ENCODE results near the gene MSGN1. TPM values are rescaled to one million over a fixed set of nuclear protein-coding genes. Genes with fewer than 3 reads are reported as not detected.

The MSGN1 gene
- polyA plus RNA-seq, 1 of the 3 experiments (the other 2 are of a cell fraction): not detected

DNA sequence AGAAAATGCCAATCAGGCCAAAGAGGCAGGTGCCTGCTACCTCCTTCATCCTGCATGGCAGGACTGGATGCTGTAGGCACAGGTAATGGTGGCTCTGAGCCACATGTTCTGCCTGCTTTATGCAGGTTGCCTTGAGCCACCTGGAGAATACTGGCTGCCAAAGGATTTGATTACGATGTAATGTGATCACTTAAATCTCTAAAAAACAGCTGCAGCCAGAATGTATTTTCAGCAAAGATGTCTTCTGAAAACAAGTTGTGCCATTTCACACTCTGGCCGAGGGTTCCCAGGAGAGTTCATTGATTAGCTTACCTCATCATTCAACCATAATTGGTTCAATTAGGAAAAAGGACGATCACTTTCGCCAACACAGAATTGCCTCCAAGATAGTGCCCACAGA is 17.9 kb upstream of the MSGN1 start:
- no peak overlapping the region for H3K4me2 ChIP-seq
- H3K4me3 ChIP-seq (ENCODE audit: low read depth in 2 of 2, low read length in 1 of 2): no peak overlapping the region
- ChIA-PET POLR2A (no interaction called here), CTCF (interaction anchor here (0.7 kb wide), 1 partner anchor 14 kb away, joined by 3 read pairs; no protein-coding TSS in a partner anchor)
- H3F3A ChIP-seq (replicated peaks; ENCODE audit: insufficient read depth): no peaks in the 10 kb centered on the region
- no peaks in the 10 kb centered on the region for H3K9me2 ChIP-seq
- 83% methylated on average over 4 of the region's 4 CpGs for WGBS (ENCODE audit: low lambda C conversion rate)
- TF ChIP-seq RAD21 (IDR thresholded peaks at IDR 0.05; ENCODE audit: low read length) (no peak), GABPA (IDR thresholded peaks at IDR 0.05; ENCODE audit: low read depth) (no peak), GATA2 (CRISPR knock-in tag; IDR thresholded peaks at IDR 0.05) (no peak), MEF2A (IDR thresholded peaks at IDR 0.05; ENCODE audit: borderline replicate concordance, low read depth) (no peak), JUND (IDR thresholded peaks at IDR 0.05) (no peak), MXI1 (IDR thresholded peaks at IDR 0.05; ENCODE audit: low read depth, low read length) (no peak), FOXJ3 (CRISPR knock-in tag; IDR thresholded peaks at IDR 0.05) (no peak), NFIC (IDR thresholded peaks at IDR 0.05; ENCODE audit: borderline replicate concordance) (no peak), NRF1 (IDR thresholded peaks at IDR 0.05; ENCODE audit: low read depth, low read length) (no peak), EZH2phosphoT487 (IDR thresholded peaks at IDR 0.05; ENCODE audit: borderline replicate concordance, low read depth) (no peak), SIN3A (IDR thresholded peaks at IDR 0.05; ENCODE audit: borderline replicate concordance, low read depth, low read length) (no peak), TAF1 (IDR thresholded peaks at IDR 0.05; ENCODE audit: borderline replicate concordance, low read depth, low read length) (no peak), TEAD4 (IDR thresholded peaks at IDR 0.05; ENCODE audit: borderline replicate concordance, insufficient read depth) (no peak), FOSL2 (IDR thresholded peaks at IDR 0.05; ENCODE audit: borderline replicate concordance, low read depth) (no peak)
- TF ChIP-seq, protein P1, sequence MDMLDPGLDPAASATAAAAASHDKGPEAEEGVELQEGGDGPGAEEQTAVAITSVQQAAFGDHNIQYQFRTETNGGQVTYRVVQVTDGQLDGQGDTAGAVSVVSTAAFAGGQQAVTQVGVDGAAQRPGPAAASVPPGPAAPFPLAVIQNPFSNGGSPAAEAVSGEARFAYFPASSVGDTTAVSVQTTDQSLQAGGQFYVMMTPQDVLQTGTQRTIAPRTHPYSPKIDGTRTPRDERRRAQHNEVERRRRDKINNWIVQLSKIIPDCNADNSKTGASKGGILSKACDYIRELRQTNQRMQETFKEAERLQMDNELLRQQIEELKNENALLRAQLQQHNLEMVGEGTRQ (IDR thresholded peaks at IDR 0.05; ENCODE audit: borderline replicate concordance, low read depth, low read length): no peak
- TF ChIP-seq, protein P2, sequence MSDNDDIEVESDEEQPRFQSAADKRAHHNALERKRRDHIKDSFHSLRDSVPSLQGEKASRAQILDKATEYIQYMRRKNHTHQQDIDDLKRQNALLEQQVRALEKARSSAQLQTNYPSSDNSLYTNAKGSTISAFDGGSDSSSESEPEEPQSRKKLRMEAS (IDR thresholded peaks at IDR 0.05; ENCODE audit: low read depth): no peak
- TF ChIP-seq, protein P3, sequence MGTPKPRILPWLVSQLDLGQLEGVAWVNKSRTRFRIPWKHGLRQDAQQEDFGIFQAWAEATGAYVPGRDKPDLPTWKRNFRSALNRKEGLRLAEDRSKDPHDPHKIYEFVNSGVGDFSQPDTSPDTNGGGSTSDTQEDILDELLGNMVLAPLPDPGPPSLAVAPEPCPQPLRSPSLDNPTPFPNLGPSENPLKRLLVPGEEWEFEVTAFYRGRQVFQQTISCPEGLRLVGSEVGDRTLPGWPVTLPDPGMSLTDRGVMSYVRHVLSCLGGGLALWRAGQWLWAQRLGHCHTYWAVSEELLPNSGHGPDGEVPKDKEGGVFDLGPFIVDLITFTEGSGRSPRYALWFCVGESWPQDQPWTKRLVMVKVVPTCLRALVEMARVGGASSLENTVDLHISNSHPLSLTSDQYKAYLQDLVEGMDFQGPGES (IDR thresholded peaks at IDR 0.05; ENCODE audit: low read depth, low read length): no peak
- TF ChIP-seq, protein P4, sequence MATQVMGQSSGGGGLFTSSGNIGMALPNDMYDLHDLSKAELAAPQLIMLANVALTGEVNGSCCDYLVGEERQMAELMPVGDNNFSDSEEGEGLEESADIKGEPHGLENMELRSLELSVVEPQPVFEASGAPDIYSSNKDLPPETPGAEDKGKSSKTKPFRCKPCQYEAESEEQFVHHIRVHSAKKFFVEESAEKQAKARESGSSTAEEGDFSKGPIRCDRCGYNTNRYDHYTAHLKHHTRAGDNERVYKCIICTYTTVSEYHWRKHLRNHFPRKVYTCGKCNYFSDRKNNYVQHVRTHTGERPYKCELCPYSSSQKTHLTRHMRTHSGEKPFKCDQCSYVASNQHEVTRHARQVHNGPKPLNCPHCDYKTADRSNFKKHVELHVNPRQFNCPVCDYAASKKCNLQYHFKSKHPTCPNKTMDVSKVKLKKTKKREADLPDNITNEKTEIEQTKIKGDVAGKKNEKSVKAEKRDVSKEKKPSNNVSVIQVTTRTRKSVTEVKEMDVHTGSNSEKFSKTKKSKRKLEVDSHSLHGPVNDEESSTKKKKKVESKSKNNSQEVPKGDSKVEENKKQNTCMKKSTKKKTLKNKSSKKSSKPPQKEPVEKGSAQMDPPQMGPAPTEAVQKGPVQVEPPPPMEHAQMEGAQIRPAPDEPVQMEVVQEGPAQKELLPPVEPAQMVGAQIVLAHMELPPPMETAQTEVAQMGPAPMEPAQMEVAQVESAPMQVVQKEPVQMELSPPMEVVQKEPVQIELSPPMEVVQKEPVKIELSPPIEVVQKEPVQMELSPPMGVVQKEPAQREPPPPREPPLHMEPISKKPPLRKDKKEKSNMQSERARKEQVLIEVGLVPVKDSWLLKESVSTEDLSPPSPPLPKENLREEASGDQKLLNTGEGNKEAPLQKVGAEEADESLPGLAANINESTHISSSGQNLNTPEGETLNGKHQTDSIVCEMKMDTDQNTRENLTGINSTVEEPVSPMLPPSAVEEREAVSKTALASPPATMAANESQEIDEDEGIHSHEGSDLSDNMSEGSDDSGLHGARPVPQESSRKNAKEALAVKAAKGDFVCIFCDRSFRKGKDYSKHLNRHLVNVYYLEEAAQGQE (IDR thresholded peaks at IDR 0.05; ENCODE audit: low read depth, low read length): no peak
- TF ChIP-seq, protein P5, sequence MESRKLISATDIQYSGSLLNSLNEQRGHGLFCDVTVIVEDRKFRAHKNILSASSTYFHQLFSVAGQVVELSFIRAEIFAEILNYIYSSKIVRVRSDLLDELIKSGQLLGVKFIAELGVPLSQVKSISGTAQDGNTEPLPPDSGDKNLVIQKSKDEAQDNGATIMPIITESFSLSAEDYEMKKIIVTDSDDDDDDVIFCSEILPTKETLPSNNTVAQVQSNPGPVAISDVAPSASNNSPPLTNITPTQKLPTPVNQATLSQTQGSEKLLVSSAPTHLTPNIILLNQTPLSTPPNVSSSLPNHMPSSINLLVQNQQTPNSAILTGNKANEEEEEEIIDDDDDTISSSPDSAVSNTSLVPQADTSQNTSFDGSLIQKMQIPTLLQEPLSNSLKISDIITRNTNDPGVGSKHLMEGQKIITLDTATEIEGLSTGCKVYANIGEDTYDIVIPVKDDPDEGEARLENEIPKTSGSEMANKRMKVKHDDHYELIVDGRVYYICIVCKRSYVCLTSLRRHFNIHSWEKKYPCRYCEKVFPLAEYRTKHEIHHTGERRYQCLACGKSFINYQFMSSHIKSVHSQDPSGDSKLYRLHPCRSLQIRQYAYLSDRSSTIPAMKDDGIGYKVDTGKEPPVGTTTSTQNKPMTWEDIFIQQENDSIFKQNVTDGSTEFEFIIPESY (IDR thresholded peaks at IDR 0.05; ENCODE audit: borderline replicate concordance, low read depth): no peak
- H3K36me3 ChIP-seq (replicated peaks in 1 of 2; ENCODE audit: control insufficient read depth in 1 of 2, insufficient read depth in 2 of 2, low read length in 1 of 2): no peaks in the 10 kb centered on the region
- H3K9me3 ChIP-seq: no peaks in the 10 kb centered on the region
- peaks cover 0 to 10% of the 10 kb centered on the region in 2 experiments; a peak in 1 of 4 replicates for H3K4me1 ChIP-seq (ENCODE audit: control insufficient read depth in 1 of 2, insufficient read depth in 2 of 2, low read depth in 1 of 2, low read length in 1 of 2)
- H3K9ac ChIP-seq: no peak overlapping the region
- no peak overlapping the region for H3K27ac ChIP-seq (ENCODE audit: low read depth in 2 of 2, low read length in 1 of 2)
- DNase-seq: no peak
- no peak overlapping the region for H2AFZ ChIP-seq (ENCODE audit: low read depth)
- no peaks in the 10 kb centered on the region for H3K79me2 ChIP-seq (ENCODE audit: insufficient read depth)
- H3K27me3 ChIP-seq (ENCODE audit: insufficient read depth): no peaks in the 10 kb centered on the region; the same call in 1 of the 2 replicates
- H4K20me1 ChIP-seq (ENCODE audit: insufficient read depth): no peaks in the 10 kb centered on the region

Data from SK-N-SH (cell line).